GM19468 (cell line): Measurements from ENCODE around the gene ATXN2L.
A peak's percentile ranks its signal among the peaks of the same experiment; 100 is the strongest.
"Not testable (repeated sequence)": the region's sequence is repeated elsewhere in the genome, so short reads cannot be mapped to it uniquely, and the experiment has no call there.

Source experiments
- ATAC-seq: cut with Tn5 transposase; IDR thresholded peaks from one replicate; pipeline ENCODE4 v1.9.1; 2021; ENCODE audit warnings: mild to moderate bottlenecking, moderate library complexity, moderate number of reproducible peaks; ENCODE audit not compliant: unreplicated experiment; ENCODE audit errors: extremely low read depth

ATXN2L gene

DNA sequence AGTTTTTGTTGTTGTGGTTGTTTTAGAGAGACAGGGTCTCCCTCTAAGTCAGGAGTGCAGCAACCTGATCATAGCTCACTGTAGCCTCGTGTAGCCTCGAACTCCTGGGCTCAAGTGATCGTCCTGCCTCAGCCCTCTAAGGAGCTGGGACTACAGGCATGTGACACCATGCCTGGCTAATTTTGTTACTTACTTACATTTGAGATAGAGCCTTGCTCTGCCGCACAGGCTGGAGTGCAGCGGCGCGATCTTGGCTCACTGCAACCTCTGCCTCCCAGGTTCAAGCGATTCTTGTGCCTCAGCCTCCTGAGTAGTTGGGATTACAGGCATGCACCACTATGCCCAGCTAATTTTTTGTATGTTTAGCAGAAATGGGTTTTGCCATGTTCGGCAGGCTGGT is 44.8 kb downstream of the ATXN2L start:
- not testable (repeated sequence) for ATAC-seq

DNA sequence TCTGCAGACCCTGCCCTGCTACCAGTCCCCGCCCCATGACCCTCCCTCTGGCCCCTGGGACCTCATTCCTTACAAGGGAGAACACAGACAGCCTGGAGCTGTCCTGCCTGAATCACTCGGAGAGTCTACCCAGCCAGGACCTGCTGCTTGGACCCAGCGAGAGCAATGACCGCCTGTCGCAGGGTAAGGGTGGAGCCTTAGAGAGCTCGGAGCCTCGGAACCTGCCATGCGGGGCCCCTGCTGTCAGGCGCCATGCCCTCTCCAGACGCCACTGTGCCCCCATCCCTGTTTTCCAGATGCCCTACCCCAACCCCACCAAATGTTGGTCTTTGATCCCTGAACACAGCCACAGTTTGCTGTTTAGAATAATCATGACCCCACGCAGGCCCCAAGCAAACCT is 46.4 kb downstream of the ATXN2L start:
- ATAC-seq, result no peak

DNA sequence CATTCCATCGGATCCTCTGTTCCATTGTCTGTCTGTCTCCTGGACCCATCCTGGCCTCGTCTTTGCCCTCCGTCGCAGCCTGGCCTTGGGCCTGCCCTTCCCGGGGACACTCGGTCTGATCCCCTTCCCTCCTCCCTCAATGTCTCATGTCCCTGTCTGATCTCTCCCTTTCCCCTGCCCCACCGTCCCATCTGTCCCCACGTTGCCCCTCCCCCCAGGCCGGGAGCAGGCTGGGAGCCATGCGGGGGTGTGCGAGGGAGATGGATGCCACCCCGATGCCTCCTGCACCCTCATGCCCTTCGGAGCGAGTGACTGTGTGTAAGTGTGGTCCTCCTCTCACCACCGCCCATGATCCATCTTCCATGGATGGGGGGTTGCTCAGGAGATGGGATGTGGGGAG is 50.2 kb downstream of the ATXN2L start:
- ATAC-seq, result no peak

DNA sequence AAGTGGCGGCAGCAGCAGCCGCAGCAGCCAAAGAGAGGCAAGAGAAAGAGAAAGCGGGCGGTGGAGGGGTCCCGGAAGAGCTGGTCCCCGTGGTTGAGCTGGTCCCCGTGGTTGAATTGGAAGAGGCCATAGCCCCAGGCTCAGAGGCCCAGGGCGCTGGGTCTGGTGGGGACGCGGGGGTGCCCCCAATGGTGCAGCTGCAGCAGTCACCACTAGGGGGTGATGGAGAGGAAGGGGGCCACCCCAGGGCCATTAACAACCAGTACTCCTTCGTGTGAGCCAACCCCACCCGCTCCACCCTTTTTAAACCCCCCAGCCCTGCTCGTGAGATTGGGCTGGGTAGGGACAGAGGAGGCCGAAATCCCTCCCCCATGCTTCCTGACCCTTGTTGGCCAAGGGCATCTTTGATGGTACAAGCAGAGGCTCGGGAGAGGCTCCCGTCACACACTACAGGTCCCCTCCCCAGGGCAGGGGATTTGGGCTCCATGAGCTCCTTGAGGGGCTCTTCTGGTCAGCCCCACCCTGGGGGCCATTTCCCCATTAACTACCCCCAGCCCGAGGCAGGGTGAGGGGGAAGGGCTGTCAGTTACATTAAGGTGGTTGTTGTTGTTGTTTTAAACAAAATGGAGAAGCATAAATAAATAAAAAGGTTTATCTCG is 50.9 kb downstream of the ATXN2L start:
- ATAC-seq, result no peak

DNA sequence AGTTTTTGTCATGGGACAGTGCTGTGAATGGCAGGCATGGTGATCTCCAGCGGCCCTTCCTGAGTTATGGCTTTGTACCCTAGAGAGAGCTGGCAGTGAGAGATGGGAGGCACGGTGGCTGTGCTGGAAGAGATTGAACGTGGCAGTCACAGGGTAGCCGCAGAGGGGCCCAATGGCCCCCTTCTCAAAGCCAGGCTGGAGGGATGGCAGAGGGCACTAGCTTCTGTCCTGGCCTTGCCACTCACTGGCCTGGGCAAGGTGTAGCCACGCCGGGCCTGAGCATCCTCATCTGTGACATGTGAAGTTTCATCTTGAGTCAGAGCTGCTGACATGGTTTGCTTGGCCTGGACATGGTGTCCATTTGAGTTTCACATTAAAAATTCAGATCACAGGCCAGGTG is 51.6 kb downstream of the ATXN2L start:
- no peak for ATAC-seq

DNA sequence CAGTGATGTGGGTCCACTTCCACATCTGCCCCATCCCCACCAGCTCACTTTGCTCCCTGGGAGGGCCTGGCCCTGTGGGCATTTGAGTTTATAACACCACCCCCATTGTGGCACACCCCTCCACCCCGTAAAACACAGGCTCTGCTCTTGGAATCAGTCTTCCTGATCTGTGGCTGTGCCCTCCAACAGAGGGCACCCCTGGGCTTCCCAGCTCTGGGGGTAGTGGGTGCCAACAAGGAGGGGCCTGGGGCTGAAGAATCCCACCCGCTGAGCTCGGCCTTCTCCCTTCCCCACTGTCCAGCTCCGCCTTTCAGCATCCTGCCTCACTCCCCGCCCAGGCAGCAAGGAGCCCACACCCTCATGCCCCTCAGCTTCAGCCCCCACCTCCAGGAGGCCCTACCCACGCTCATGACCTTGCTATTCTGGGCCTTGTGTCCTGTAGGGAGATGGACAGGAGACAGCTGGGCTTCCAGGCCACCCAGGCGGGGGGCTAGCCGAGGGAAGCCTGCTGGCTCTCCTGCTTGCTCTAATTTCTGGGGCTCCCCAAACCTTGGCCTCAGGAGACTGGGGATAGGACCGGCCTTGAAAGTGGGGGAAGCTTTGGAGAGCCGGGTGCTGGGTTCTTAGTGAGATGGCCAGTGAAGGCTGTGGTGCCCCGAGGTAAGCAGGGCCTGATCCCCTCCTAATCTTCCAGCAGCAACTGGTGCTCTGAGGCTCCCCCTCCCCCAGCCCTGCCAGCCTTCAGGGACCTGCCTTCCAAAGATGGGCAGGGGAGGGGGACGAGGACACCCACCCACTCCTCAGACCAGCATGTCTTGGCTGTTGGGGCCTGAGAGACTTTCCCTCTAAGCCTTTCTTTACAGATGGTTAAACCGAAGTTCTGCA is 52.6 kb downstream of the ATXN2L start:
- no peak for ATAC-seq

DNA sequence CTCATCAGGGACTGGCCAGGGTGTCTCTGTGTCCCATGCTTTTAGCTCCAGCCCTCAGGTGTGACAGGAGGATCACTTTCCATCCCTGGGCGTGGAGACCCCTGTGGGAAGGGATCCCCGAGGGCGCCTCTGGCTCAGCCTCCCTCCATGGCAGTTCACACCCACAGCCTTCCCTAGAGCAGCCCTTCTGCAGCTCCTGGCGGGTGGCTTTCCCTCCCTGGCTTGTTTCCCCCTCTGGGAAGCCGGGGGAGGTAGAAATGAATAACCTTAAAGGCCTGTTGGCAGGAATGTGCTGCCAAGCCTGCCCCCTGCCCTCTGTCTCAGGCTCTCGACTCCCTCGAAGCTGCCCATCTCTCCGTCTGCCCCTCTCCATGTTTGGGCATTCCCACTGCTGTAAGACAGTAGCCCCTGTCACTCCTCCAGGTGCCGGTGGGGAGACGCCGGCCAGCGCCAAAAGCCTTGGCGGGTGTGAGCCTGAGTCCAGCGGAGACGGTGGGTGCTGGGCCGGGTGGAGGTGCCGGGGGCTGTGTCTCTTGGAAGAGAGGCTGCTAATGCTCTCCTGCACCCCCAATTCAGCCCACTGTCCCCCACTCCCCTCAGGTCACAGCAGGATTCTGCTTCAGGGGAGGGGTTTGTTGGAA is 53.3 kb downstream of the ATXN2L start:
- no peak for ATAC-seq

DNA sequence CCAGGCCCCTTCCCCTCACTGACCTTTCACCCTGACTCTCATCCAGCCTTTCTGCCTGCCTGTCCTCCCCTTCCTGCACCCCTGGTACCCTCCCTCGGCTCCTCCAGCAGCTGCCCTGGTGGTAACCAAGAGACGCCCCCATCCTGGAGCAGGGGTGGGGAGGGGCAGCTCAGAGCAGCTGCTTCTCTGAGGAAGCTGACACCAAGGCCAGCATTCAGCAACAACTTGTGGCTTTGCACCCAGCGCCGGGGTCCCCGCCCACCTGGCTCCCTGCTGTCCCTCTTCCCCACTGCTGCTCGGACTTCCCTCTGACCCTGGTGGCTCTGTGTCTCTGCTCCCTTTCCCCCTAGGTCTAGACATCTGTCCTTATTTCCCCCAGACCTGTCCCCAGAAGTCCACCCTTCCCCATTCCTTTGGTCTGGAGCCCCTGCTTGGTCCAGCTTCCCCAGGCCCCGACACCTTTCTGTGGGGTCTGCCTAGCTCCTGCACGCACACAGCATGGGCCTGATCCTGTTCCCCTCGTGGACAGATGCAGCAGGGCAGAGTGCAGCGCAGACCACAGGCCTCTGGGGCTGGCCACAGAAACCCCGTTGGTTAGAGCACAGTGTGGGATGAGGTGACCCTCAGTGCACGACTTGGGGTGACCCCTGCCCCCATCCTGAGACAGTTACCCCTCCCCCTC is 54.3 kb downstream of the ATXN2L start:
- ATAC-seq, result no peak

DNA sequence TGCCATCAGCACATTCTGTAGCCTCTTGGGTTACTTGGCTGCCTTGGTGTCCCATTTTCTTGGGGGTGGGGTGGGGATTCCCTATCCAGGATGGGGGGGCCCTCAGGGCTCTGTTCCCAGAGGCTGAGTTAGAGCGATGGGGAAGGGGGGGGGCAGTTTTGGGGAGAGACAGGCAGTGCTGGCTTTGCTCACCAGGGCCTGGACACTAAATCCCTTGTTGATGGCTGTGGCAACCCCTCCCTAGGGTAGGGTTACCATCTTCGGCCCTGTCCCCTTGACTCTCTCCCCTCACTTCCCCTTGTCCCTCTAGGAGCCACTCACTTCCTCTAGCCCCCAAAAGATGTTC is 54.8 kb downstream of the ATXN2L start:
- ATAC-seq, result no peak

DNA sequence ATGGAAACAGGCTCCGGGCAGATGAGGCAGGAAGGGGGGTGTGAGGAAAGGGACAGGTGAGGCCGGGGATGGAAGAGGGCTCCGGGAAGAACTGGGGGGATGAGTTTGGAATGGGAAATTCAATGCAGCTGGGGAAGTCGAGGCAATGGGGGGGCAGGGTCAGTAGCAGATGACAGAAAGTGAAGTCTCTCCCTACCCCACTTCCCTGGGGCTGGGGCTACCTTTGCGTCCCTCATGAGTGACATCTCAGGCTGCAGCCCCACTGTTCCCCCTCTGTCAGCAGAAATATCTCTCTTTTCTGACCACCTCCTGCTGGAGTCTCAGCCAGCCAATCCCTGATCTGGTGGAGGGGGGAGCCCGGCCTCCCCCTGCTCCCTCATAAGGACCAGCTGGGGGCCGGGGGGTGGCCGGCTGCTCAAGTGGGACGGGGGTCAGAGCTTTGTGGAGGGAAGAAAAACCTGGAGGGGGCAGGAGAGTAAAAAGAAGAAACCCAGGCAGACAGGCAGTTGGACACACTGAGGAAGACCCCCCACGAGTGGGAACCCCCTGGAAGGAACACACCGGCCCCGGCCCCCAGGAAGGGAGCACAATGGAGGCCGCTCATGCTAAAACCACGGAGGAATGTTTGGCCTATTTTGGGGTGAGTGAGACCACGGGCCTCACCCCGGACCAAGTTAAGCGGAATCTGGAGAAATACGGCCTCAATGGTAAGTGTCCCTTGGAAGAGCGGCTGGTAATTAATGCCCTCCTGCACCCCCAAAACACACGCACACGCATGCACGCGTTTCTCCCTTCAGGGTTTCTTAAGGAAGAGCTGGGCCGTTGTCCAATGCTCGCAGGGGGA is 55.5 kb downstream of the ATXN2L start, which contains the start of gene ATP2A1:
TSS of gene ATP2A1 (plus strand) at position 406 of the 844 bp plus-strand sequence. CDS start at position 590, 184 bp downstream.
- ATAC-seq, result no peak

DNA sequence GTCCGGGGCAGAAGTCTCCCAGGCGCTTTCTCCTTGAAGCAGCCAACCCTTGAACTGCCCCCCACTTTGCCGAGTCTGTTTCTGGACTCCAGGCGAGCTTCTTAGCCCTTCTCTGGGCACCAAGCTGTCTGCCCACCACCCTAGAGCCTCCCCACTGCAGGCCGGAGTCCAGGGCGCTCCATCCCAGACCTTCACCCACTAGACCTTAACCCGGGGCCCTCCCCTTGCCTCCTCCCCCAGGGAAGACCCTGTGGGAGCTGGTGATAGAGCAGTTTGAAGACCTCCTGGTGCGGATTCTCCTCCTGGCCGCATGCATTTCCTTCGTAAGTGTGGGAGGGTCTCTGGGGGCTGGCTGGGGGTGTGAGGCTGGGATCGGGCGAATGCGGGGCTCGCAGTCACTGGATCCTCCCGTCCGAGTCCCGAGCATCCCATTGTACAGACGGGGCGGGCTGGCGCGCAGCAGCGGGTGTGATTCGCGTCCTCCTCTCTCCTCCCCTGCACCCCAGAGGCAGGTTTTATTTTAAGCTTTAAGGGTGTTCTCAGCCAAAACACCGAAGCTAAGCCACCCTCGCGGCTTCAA is 56.6 kb downstream of the ATXN2L start:
- ATAC-seq, result no peak

DNA sequence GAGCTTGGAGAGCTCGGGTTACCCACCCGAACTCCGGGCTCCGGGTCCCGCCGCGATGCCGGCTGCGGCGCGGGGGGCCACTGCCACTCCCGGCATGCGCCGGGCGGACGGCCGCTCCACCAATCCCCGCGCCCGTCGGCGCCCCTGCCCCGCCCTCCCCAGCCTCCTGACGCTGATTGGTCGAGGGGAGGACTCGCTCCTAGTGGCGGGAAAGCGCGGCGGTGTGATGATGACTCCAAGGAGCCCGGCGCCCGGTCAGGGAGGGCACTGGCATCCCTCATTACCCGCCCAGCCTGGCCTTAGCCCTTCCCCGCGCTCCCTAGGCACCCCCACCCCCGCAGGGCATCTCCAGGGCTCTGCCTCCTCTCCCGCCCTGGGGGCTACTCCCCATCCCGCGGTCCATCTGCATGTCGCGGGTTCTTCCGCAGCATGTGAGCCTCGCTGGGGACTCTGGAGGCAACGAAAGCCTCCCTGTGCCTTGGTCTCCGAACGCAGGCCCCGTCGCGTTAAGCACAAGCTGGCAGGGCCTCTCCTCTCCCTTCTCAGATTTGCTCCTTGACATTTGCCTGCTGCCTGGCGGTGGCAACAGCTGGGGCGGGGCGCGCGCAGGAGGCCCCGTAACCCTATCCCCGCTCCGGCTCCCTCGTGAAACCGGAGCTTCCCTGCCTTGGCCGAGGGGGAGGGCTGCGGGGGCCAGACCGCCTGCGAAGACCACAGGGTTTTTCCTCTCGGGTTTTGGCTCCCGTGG is 57.2 kb downstream of the ATXN2L start:
- ATAC-seq, result peak; percentile 48

DNA sequence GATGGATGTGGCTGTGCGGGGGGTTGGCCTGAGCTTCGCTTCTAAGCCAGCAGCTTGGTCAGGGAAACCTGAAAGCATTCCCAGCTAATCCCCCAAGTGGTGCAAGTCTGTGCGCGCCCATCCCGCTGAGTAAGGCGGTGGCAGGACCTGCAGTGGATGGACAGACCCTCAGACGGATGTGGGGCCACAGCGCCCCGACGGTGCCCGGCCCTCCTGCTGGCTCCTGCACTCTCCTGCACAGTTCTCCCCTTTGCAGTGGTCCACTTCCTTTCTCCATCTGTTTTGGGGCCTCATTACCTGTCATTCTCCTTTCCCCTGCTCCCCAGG is 57.8 kb downstream of the ATXN2L start:
- ATAC-seq, result no peak

DNA sequence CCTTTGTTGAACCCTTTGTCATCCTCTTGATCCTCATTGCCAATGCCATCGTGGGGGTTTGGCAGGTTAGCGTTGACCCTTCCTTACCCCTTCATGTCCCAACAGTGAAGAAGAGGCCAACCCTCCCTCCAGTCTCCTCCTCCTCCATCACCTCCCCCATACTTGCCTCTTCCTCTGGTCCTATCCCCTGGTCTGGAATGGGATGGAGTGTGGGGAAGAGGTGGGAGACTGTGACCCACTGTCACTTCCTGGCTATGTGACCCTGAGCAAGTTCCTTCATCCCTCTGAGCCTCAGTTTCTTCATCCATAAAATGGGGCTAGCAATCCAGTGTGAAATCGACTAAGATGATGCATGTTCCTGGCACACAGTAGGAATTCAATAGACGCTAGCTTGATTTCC is 58.2 kb downstream of the ATXN2L start:
- ATAC-seq, result no peak

DNA sequence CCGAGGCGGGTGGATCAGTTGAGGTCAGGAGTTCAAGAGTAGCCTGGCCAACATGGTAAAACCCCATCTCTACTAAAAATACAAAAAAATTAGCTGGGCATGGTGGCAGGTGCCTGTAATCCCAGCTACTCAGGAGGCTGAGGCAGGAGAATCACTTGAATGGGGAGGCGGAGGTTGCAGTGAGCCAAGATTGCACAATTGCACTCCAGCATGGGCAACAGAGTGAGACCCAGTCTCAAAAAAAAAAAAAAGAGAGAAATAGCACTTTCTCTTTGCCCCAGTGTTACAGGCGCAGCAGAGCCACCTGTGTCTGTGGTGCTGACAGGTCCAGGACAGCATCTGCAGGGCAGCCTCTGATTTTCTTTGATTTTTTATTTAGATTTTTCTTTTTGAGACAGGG is 58.8 kb downstream of the ATXN2L start:
- ATAC-seq, result not testable (repeated sequence)

DNA sequence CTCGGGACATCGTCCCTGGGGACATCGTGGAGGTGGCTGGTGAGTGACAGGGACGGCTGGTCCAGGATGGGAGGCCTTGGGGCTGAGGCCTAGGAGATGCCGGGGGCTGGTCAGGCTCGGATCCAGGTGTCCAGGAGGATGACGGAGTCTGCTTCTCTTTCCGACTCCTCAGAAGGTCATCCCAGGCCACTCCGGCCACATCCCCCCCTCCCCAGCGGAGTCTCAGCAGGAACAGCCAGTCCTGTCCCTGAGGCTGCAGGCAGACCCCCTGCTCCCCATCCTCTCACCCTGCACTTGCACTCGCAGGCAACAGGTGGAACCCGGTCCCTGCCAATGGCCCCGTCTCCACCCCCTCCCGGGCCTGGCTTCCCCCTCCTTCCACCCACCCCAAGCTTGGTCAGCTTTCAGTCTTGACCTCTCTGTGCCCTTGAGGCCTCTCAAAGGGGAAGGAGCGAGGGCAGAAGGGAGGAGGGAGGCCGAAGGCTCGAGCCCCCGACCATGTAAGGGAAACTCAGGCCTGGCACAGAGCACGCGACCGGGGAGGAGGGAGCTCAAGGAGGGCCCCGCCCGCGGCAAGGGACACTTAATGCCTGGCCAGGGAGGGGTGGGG is 59.9 kb downstream of the ATXN2L start:
- no peak for ATAC-seq

DNA sequence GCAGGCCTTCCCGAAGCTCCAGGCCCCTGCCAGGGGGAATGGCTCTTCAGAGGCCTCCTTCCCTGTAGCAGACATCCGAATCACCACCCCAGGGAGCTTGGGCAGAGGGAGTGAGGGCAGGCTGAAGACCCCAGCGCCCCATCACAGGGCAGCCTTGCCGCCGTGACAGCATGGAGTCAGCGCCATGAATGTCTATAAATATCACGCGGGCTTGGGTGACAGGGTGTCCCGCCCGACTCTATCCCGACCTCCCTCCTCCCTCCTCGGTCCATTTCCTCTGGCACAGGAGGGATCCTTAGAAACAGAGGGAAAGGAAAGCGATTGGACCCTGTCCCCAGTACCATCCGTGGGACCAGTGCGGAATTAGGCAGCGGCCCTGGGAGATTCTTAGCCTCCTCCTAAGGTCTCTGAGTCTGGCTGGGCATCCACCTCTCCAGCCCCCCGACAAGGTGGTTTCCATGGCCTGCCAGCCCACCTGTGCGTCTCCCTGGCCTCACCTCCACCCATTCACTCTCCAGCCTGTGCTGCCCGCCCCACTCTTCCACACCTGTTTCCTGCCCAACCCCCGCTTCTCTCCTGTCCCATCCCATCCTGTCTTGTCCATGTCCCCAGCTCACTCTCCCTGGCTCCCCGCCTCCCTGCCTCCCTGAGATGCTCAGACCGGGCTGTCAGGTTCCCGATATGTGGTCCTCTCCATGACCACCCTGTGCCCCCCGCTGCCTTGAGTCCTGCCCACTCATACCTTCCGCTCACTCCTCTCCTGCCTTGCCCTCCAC is 60.6 kb downstream of the ATXN2L start:
- ATAC-seq, result no peak

DNA sequence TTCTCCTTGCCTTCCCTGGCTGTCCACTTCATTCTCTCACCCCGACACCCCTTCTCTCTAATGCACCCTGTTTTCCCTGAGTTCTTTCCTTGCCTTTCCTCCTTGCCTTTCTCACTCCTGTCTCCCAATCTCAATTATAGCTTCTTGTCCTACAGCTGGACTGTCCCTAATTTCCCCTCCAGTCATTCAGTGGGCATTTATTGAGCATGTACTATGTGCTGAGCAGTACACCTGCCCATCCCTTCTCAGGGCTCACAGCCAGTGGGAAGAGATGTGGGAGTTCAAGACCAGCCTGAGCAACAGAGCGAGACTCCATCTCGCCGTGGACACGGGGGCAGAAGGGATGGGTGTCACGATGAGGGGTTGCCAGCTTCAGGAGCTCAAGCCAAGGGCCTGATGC is 61.2 kb downstream of the ATXN2L start:
- ATAC-seq, result no peak
